Measurements from ENCODE around the gene LBHD1. TPM values are rescaled to one million over a fixed set of nuclear protein-coding genes. Genes with fewer than 3 reads are reported as not detected.
"Not testable (repeated sequence)": the region's sequence is repeated elsewhere in the genome, so short reads cannot be mapped to it uniquely, and the experiment has no call there.

LBHD1 gene
- total and polyA plus RNA-seq, 2 of the 4 experiments (the other 2 are of a cell fraction): 1.6 to 4.0 TPM

- H4K5ac ChIP-seq (ENCODE audit: low read depth, low read length); H2BK20ac ChIP-seq (ENCODE audit: low read depth, low read length); H4K91ac ChIP-seq (ENCODE audit: insufficient read depth, low read depth, low read length); intact Hi-C loops (cut with micrococcal nuclease); H3K4me1 ChIP-seq (ENCODE audit: control insufficient read depth, insufficient read depth, low read length); H2AK9ac ChIP-seq (replicated peaks; ENCODE audit: low read depth, low read length, poor library complexity); H3K9ac ChIP-seq (ENCODE audit: low read depth, low read length); H2AK5ac ChIP-seq (ENCODE audit: low read depth, low read length); H3K27ac ChIP-seq (ENCODE audit: insufficient read depth, low read length); H3K4me2 ChIP-seq (ENCODE audit: low read depth, low read length); in situ Hi-C loops (cut with MboI; ENCODE audit: low sequenced_read_pairs); H3K9me3 ChIP-seq (ENCODE audit: control insufficient read depth, insufficient read depth, low read length); DNase-seq; H2BK15ac ChIP-seq (ENCODE audit: low read depth, low read length); BruUV-seq (replicated peaks); POLR2A ChIA-PET (ENCODE audit: unreplicated experiment); H2BK120ac ChIP-seq (ENCODE audit: low read depth, low read length); H3K9me1 ChIP-seq (ENCODE audit: insufficient read depth, low read length); dilution Hi-C loops (cut with HindIII; ENCODE audit: low sequenced_read_pairs, unreplicated experiment); H4K8ac ChIP-seq (ENCODE audit: low read depth in 2 of 2, low read length in 2 of 2); ATAC-seq (ENCODE audit: low read depth); H3K4me3 ChIP-seq (ENCODE audit: insufficient read depth, low read depth, low read length); H3K14ac ChIP-seq (replicated peaks; ENCODE audit: low read depth, low read length); H3K4ac ChIP-seq (ENCODE audit: low read depth, low read length); H2AFZ ChIP-seq (replicated peaks; ENCODE audit: low read length, poor library complexity); H3K18ac ChIP-seq (ENCODE audit: low read depth, low read length); H3K23ac ChIP-seq (ENCODE audit: low read depth, low read length); H3K27me3 ChIP-seq (ENCODE audit: control insufficient read depth, insufficient read depth, low read length); H3K56ac ChIP-seq (ENCODE audit: extremely low read depth, insufficient read depth, low read length); H2BK5ac ChIP-seq (ENCODE audit: low read depth, low read length, poor library complexity, severe bottlenecking): not testable (repeated sequence)
- Histone ChIP-seq H3K36me3 (ENCODE audit: control insufficient read depth, insufficient read depth, low read length) (peaks cover 18% of the 10 kb centered on the region; the same call in 1 of the 2 replicates), H4K20me1 (ENCODE audit: insufficient read depth, low read length) (peaks cover 11% of the 10 kb centered on the region), H3K79me1 (ENCODE audit: low read depth in 1 of 2, low read length in 2 of 2) (peaks cover 21 to 28% of the 10 kb centered on the region in 2 experiments)
- CTCF ChIA-PET: interaction anchor here (0.6 kb wide), 1 partner anchor 24 kb away, joined by 3 read pairs; no protein-coding TSS in a partner anchor
- WGBS, 2 experiments (ENCODE audit: extremely low coverage in 2 of 2, insufficient read length in 1 of 2): 100% methylated on average over 2 of the region's 14 CpGs; no CpG with 5 or more reads in 1 of the 2 experiments
Measured at GRCh38 chr11:62616957-62617356, 55.1 kb downstream of the LBHD1 start.
